ENCODE data around the gene LTBP1. TPM values are rescaled to one million over a fixed set of nuclear protein-coding genes. Genes with fewer than 3 reads are reported as not detected.

Gene LTBP1
- total and polyA plus RNA-seq, 2 experiments from 2014 or later: 157 to 211 TPM

DNA sequence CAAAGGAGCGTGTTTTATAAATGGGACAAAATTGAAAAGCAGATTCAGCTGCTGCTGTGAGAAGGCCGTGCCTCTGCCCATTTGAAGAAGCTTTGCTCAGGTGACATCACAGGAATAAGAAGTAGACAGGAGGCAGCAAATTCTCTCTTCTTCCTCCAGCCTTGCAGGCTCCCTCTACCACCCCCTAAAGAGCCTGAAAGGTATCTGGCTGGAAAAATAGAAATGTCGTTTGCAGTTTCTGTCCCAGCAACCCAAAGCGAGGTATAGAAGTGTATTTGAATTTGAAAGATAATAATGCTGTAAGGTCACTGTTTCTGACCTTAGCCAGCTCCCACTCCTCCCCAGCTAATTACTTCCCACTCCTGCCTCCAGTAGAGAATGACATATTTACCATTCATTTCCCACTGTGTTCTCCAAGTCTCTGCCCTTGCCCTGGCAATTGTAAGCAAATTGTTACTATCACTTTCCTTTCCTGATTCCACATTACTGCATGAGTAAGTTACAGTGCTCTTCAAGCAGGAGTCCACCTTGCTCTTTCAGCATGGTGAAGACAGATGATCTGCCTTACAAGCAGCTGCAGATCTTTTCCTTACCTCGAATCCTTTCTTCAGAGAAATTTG, 472.9 kb downstream of the LTBP1 start:
- no peak overlapping the region for H3K4me2 ChIP-seq (ENCODE audit: unreplicated experiment)
- in situ Hi-C loops (cut with MboI): no loop called here
- H3K36me3 ChIP-seq (ENCODE audit: low read depth): no peaks in the 10 kb centered on the region
- H3K9ac ChIP-seq: no peak overlapping the region
- no peaks in the 10 kb centered on the region for H4K20me1 ChIP-seq (ENCODE audit: insufficient read depth)
- H2AFZ ChIP-seq: no peak overlapping the region
- H3K9me3 ChIP-seq (ENCODE audit: low read depth): no peaks in the 10 kb centered on the region
- no peaks in the 10 kb centered on the region for H3K27me3 ChIP-seq (replicated peaks; ENCODE audit: insufficient read depth)
- no peak overlapping the region for H3K27ac ChIP-seq
- H3K79me2 ChIP-seq (ENCODE audit: insufficient read depth): no peaks in the 10 kb centered on the region
- WGBS, 2 experiments (ENCODE audit: low coverage in 1 of 2, low lambda C conversion rate in 2 of 2, missing lambda C conversion rate in 2 of 2): 91 to 93% methylated on average over 5 of the region's 5 CpGs
- H3K4me3 ChIP-seq: no peak overlapping the region
- no peaks in the 10 kb centered on the region for H3K9me2 ChIP-seq (ENCODE audit: insufficient read depth)
- TF ChIP-seq EZH2phosphoT487 (IDR thresholded peaks at IDR 0.05; ENCODE audit: insufficient read depth, low read depth) (no peak), EZH2 (IDR thresholded peaks at IDR 0.05; ENCODE audit: insufficient read depth, poor library complexity, severe bottlenecking) (no peak)
- no peak for DNase-seq
- peaks cover 14% of the 10 kb centered on the region for H3K4me1 ChIP-seq (ENCODE audit: insufficient read depth)
- peaks cover 12% of the 10 kb centered on the region; the same call in 1 of the 2 replicates for H3F3A ChIP-seq (ENCODE audit: insufficient read depth)

DNA sequence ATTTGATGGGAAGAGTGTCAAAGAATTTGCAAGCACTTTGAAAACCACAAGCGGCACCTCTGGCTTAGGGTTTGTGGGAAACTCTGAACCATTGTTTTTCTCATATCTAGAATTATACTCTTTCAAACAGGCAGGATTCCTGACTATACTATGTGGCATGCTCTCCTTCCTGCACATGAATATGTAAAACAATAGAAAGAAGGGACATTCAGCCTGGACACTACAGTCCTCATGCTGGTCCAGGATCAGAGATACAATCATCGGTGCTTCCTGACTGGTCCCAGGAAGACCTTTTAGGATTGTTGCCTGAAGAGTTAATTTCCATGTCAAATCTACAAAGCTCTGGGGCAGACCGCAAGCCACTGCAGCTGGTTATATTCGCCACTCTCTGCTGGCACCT, 474.0 kb downstream of the LTBP1 start:
- Histone ChIP-seq H3K79me2 (ENCODE audit: insufficient read depth) (no peaks in the 10 kb centered on the region), H4K20me1 (ENCODE audit: insufficient read depth) (no peaks in the 10 kb centered on the region), H3K36me3 (ENCODE audit: low read depth) (no peaks in the 10 kb centered on the region), H3K27me3 (replicated peaks; ENCODE audit: insufficient read depth) (no peaks in the 10 kb centered on the region), H3K4me2 (ENCODE audit: unreplicated experiment) (no peak overlapping the region), H3K4me1 (ENCODE audit: insufficient read depth) (peaks cover 23% of the 10 kb centered on the region), H2AFZ (no peak overlapping the region), H3F3A (ENCODE audit: insufficient read depth) (peaks cover 19% of the 10 kb centered on the region; the same call in 1 of the 2 replicates), H3K9me3 (ENCODE audit: low read depth) (no peaks in the 10 kb centered on the region), H3K9ac (no peak overlapping the region), H3K9me2 (ENCODE audit: insufficient read depth) (no peaks in the 10 kb centered on the region), H3K27ac (no peak overlapping the region), H3K4me3 (no peak overlapping the region)
- in situ Hi-C loops (cut with MboI): no loop called here
- 96 to 99% methylated on average over 4 of the region's 4 CpGs for WGBS, 2 experiments (ENCODE audit: low coverage in 1 of 2, low lambda C conversion rate in 2 of 2, missing lambda C conversion rate in 2 of 2)
- TF ChIP-seq EZH2 (IDR thresholded peaks at IDR 0.05; ENCODE audit: insufficient read depth, poor library complexity, severe bottlenecking) (no peak), EZH2phosphoT487 (IDR thresholded peaks at IDR 0.05; ENCODE audit: insufficient read depth, low read depth) (no peak)
- DNase-seq: no peak

DNA sequence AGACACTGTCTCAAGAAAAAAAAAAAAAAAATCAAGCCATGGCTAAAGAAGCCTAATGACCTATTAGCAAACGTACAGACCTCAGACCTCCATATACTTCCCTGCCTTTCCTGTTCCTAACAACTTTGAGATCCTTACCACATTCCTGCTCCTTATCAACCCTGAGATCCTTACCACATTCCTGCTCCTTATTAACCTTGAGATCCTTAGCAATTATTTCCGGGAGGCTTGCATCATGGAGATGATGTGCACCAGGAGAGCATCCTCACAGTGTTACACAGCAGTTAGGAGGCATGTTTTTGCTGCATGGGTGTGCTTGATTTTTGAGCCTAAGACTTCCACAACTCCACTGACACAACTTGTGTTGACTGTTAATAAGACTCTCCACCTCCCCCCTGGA, 475.1 kb downstream of the LTBP1 start:
- Histone ChIP-seq H3K27ac (no peak overlapping the region), H3K79me2 (ENCODE audit: insufficient read depth) (no peaks in the 10 kb centered on the region), H3F3A (ENCODE audit: insufficient read depth) (peaks cover 29% of the 10 kb centered on the region), H4K20me1 (ENCODE audit: insufficient read depth) (no peaks in the 10 kb centered on the region), H3K36me3 (ENCODE audit: low read depth) (no peaks in the 10 kb centered on the region), H3K9me2 (ENCODE audit: insufficient read depth) (no peaks in the 10 kb centered on the region), H2AFZ (no peak overlapping the region), H3K4me3 (no peak overlapping the region), H3K9me3 (ENCODE audit: low read depth) (no peaks in the 10 kb centered on the region), H3K9ac (no peak overlapping the region), H3K4me1 (ENCODE audit: insufficient read depth) (peaks cover 33% of the 10 kb centered on the region), H3K4me2 (ENCODE audit: unreplicated experiment) (no peak overlapping the region), H3K27me3 (replicated peaks; ENCODE audit: insufficient read depth) (no peaks in the 10 kb centered on the region)
- 84 to 97% methylated on average over 2 of the region's 2 CpGs for WGBS, 2 experiments (ENCODE audit: low coverage in 1 of 2, low lambda C conversion rate in 2 of 2, missing lambda C conversion rate in 2 of 2)
- TF ChIP-seq EZH2 (IDR thresholded peaks at IDR 0.05; ENCODE audit: insufficient read depth, poor library complexity, severe bottlenecking): no peak
- TF ChIP-seq EZH2phosphoT487 (IDR thresholded peaks at IDR 0.05; ENCODE audit: insufficient read depth, low read depth): no peak
- in situ Hi-C loops (cut with MboI): no loop called here
- DNase-seq: no peak

DNA sequence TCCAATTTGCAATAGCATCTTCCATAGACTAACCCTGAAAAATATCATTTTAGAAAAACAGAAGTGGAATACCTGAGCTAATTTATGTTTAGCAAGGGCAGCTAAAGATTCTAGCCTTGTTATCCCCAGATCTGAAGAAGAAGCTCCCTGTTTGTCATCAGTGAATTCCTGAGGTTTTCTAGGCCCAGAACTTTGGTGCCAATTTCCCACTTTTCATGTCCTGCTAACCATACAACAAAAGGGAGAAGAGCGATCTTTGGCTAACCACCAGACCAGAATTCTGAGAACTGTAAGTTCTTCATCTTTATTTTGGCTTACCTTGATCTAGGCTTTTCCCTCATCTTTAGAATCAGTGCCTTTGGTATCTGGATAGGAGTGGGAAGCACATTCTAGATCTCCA, 478.4 kb downstream of the LTBP1 start:
- no peaks in the 10 kb centered on the region for H3K9me3 ChIP-seq (ENCODE audit: low read depth)
- peaks cover 32% of the 10 kb centered on the region for H3K4me1 ChIP-seq (ENCODE audit: insufficient read depth)
- no peaks in the 10 kb centered on the region for H3K9me2 ChIP-seq (ENCODE audit: insufficient read depth)
- no peaks in the 10 kb centered on the region for H3K27me3 ChIP-seq (replicated peaks; ENCODE audit: insufficient read depth)
- H3K4me3 ChIP-seq: no peak overlapping the region
- in situ Hi-C loops (cut with MboI): no loop called here
- no peaks in the 10 kb centered on the region for H4K20me1 ChIP-seq (ENCODE audit: insufficient read depth)
- 0 out of 2 replicates have a peak overlapping the region, but pooled peaks have one; percentile 23 for H3K27ac ChIP-seq
- peak; percentile 31 for DNase-seq
- TF ChIP-seq EZH2phosphoT487 (IDR thresholded peaks at IDR 0.05; ENCODE audit: insufficient read depth, low read depth): no peak
- TF ChIP-seq EZH2 (IDR thresholded peaks at IDR 0.05; ENCODE audit: insufficient read depth, poor library complexity, severe bottlenecking): no peak
- peaks cover 30% of the 10 kb centered on the region for H3F3A ChIP-seq (ENCODE audit: insufficient read depth)
- no peak overlapping the region for H2AFZ ChIP-seq
- H3K36me3 ChIP-seq (ENCODE audit: low read depth): no peaks in the 10 kb centered on the region
- no peaks in the 10 kb centered on the region for H3K79me2 ChIP-seq (ENCODE audit: insufficient read depth)
- WGBS, 2 experiments (ENCODE audit: low coverage in 1 of 2, low lambda C conversion rate in 2 of 2, missing lambda C conversion rate in 2 of 2): 75 to 85% methylated on average over 1 of the region's 1 CpG
- peak overlapping the region; percentile 2 for H3K4me2 ChIP-seq (ENCODE audit: unreplicated experiment)
- no peak overlapping the region for H3K9ac ChIP-seq
